GM18909 (cell line): ENCODE results near the gene ADGRL2.
A peak's percentile ranks its signal among the peaks of the same experiment; 100 is the strongest.

Experiments
- ATAC-seq: cut with Tn5 transposase; IDR thresholded peaks from one replicate; pipeline ENCODE4 v1.9.1; 2021; ENCODE audit warnings: mild to moderate bottlenecking; ENCODE audit not compliant: unreplicated experiment, poor library complexity

The ADGRL2 gene

DNA sequence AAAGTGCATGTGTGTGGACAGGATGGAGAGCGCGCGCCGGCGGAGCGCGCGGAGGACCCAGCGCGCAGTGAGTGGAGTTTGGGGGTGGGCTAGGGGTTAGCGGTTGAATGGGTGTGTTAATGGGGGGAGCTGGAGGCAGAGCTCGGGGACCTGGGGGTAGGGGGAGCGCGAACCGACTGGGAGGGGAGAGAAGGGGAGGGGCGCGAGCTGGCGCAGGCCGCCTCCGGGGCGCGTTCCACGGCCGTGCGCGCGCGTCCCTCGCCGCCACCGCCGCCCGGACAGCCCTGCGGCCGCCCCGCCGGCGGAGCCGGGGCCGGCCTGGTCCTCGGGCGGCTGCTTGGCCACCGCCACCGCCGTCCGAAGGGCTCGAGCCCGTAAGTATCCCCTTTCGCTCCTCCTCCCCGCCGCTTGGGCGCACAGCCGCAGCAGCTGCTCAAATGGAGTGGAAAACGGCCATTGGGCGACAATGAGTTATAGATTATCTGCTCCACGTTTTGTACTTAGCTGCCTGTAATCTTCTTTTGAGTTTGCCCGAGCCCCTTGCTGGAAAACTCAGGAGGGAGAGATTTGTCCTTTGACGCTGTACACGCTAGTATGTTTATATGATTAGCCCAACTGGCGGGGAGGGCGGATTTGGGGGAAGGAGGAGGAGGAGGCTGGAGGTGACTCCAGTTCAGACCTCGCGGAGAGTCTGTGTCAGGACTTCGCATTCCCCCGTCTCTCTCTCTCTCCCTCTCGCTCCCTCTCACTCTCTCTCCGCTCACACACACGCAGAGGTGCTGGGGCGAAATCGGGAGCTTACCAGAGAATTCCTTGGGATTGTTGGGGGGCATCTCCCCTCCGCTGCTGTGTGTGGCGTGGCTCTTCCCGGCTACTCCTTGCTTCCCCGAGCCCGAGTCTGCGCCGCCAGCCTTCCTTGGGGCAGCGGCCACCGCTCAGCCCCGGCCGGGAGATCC is at the start of gene ADGRL2:
Gene ADGRL2 (plus strand): TSS at position 240 of the 956 bp plus-strand sequence. CDS start 36,051 bp downstream, outside the sequence.
- ATAC-seq, result peak; percentile 58

GRCh38 chr1:81752840-81753239 is 47.9 kb upstream of the ADGRL2 start:
- no peak for ATAC-seq

GRCh38 chr1:81754424-81754823 is 46.3 kb upstream of the ADGRL2 start:
- no peak for ATAC-seq

DNA sequence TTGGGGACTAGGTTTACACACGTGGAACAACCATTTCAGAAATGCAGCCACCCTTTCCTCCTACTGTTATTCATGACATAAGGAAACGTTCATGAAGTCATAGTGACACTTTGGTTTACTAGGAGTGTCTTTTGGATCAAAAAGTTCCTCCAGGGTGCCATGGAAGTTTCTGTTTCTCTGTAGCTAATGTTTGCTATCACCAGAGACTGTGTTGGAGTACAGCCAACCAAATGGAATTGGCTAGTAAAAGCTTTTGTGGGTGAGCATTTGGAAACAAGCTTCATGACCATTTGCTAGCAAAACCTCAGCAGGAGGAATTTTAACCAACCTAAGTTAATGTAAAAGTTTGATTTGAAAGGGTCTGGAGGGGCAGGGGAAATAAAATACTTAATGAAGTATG is 43.9 kb upstream of the ADGRL2 start:
- no peak for ATAC-seq

- no peak for ATAC-seq
These were observed 43.2 kb upstream of the ADGRL2 start for GRCh38 chr1:81757398-81758020.

DNA sequence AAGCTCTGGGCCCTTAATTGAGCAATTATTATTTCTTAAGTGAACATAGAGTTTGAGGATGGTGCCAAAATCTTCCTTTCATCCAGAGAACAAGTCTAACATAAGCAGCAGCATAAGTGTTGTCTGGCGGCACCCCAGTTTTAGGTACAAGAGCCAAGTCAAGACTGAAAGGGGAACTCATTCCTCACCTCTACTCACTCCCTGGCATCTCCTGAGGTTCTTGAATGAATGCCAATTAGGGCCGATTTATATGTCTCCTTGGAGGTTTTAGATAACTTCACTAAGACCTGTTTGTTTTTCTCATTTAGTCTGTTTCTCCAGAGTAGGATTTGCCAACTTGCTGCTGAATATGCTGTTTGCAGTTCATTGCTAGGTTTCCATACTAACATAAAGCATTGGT is 42.6 kb upstream of the ADGRL2 start:
- no peak for ATAC-seq

- ATAC-seq, result no peak
These were observed 40.1 kb upstream of the ADGRL2 start for GRCh38 chr1:81760477-81761097.

GRCh38 chr1:81775510-81775909 is 25.2 kb upstream of the ADGRL2 start:
- ATAC-seq, result no peak

GRCh38 chr1:81780705-81781454 is 19.9 kb upstream of the ADGRL2 start:
- no peak for ATAC-seq

DNA sequence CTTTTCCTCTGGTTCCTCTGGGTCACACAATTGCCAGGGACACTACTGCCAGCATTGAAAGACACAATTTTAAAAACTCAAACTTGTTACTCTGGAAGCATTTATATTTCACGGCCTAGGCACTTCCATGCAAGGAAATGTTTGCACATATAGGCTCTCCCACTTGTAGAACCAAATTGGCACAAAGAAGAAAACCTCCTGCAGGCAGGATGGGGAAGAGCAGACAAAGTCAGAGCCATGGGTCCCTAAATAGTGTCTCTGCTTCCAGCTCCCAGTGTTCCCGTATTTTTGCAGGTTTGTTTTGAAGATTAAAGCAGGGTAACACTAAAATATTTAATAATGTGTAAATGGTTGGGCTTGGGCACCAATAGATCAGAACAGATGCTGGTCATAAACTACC is 19.0 kb upstream of the ADGRL2 start:
- ATAC-seq, result no peak

DNA sequence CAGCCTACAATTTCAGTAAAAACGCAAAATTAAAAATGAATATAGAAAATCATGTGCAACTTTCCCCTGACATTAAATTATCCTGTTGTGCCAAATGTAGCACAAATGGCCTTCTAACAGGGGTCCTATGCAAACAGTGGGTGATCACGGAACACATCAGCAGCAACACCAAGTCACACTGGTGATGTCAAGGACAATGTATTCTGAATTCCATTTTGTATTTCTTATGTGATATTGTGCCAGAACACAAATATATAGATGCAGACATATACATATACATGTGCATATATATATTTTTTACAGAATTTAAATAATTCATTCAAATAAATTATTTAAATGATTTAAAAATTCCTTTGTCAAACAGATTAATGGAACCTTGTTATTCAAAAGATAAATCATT is 8.6 kb upstream of the ADGRL2 start:
- ATAC-seq, result no peak

- no peak for ATAC-seq
These were observed 3.0 kb upstream of the ADGRL2 start for GRCh38 chr1:81797701-81798100.

DNA sequence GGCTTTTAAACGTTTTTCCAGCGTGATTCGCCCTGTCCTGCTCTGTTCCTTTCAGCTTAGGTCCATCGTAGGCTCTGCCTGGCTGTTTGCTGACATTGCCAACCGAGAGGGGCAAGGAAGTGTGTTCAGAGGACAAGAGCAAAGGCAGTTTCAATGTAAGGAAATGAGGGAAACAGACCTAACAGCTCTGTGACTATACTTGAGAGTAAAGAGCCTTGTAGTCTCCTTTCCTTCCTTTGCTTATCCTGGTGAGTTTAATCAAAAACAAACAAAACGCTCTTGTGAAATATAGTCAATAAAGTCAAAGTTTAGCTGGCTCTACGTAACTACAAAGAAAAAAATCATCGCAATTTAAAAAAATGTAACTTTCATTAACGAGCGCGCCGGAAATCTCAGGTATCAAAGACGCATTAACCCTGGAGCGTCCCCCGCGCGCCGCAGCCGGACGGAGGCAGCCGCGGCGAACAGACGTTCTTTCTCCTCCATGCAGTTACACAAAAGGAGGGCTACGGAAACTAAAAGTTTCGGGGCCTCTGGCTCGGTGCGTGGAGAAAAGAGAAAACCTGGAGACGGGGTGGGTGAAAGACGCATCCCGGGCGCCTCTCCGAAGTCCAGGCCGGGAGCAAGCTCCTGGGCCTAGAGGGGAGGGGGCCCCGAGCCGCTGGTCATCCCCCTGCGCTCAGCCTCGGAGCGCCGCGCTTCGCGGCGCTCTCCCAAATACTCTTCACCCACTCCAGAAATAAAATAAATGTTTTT is 617 bp upstream of the ADGRL2 start:
- no peak for ATAC-seq

DNA sequence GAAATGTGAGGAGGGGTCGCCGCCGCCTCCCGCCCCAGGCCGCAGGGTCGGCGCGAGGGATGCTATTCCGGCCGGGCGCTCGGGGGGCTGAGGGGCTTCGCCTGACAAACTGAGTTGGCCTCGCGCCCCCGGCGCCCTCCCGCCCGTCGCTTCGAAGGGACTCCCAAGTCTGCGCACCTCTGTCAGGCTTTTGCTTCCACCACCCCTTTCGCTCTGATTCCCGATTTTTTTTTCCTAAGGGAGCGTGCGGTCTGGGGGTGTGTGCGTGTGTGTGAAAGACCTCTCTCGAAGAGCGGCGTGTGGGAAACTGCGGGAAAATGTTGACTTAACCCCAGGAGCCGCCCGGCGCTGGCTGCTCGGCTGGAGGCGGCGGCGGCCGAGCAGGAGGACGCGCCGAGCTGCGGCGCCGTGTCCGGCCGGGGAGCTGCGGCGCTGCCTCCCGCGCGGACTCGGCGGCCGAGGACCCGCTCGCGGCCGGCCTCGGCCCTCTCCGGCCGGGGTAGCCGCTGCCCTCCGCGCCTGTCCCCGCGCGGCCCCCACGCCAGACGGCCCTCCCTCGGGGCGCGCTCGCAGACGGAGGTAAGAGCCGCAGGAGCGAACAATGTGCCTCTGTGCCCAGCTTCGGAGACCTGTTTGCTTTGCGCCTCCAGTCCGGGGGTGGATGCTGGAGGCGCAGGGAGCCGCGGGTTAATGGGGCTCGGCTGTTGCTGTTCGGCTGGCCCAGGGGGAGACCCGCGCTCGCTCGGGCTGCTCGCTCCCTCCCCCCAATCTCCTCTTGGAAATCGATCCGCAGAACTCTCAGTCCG is 1.1 kb downstream of the ADGRL2 start:
- no peak for ATAC-seq

DNA sequence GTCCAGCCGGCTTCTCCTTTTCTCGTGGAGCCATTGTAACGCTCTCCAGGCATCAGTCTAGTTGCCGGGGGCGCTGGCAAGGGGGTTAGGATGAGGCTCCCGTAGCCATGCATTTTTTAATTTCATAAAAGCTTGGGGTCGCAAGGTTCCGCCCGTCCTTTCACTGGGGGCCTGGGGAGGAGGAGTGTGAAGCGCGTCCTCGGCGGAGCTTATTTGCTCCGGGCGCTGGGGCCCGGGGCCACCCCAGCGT is 1.6 kb downstream of the ADGRL2 start:
- ATAC-seq, result no peak

DNA sequence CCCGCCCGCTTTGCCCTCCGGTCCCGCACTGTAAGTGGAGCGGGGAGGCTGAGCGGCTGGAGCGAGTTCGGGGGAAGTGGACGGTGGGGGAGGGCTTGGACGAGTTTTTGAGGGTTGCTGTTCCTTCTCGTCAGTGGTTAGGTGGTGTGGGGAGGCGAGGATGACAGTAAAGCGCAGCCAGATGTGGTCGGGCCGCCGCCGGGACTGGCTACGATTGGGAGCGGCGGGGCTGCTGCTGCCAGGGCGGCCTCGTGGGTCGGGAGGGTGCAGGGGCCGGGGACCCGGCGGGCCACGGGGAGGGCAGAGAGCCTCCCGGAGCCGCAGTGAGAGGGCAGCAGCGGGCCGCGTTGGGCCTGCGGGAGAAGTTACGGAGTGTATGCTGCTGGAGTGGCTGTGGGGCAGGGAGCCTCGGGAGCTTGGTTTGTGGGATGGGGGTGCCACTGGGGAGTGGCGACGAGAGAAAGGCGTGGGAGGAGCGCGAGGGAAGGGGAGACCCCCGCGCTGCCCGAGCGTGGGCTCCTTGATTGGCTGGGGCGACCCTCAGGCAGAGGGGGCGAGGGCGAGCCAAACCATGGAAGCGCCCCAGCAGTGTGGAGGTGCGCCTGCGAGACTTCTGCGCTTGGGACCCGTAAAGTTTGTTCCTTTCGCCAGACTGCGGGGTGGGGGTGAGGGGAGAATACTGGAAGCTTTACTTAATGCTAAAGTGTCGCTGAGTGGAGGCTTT is 2.1 kb downstream of the ADGRL2 start:
- ATAC-seq, result no peak

DNA sequence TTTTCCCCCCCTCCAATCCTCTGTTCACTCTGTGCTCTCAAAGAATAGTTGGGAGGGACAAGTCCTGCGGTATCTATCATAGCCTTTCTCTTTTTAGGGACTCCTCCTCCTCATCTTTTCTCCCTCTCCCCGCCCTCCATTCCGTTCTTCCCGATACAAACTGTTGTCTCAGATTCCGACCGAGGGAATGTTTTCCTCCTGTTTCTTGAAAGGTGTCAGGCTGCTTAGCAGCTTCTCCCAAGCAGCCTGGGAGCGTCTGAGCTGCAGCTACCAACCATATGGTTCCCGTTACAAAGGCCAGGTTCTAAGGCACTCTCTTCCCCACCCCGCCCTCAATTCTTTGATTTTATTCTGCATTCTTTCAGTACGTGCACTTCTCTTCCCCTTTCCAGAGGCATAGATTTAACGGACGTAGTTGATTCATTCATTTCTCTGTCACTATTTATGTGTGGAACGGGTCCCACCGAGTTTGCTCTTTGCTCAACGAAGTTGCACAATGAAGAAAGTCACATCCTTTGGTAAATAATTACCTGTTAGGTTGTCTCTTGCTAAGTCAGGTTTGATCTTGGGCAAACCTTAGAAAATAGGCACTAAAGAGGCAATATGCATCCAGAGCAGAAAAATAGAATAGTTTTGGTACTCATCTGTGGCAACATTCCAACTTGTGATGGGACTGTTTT is 2.8 kb downstream of the ADGRL2 start:
- no peak for ATAC-seq

GRCh38 chr1:81804312-81804711 is 3.6 kb downstream of the ADGRL2 start:
- ATAC-seq, result no peak
